ENCODE measurements around the gene HDAC4. TPM values are rescaled to one million over a fixed set of nuclear protein-coding genes. Genes with fewer than 3 reads are reported as not detected.

Gene HDAC4
- total and polyA plus RNA-seq, 9 of the 15 experiments (the other 6 are each of a cell fraction or from before 2014, with no cell fraction given), result 0.11 to 20.2 (median 4.0) TPM

- H3K27me3 ChIP-seq (ENCODE audit: control insufficient read depth in 2 of 2, insufficient read depth in 2 of 2, low read length in 2 of 2), result no peaks in the 10 kb centered on the region
- H3K36me3 ChIP-seq (ENCODE audit: control insufficient read depth, insufficient read depth, low read length), result no peaks in the 10 kb centered on the region
- ATAC-seq, result no peak
- no peaks in the 10 kb centered on the region for H4K20me1 ChIP-seq (replicated peaks; ENCODE audit: control insufficient read depth, insufficient read depth, low read length)
- no peak overlapping the region for H3K9ac ChIP-seq (ENCODE audit: insufficient read depth in 1 of 2, low read depth in 2 of 2, low read length in 2 of 2)
- intact Hi-C loops (cut with micrococcal nuclease), result no loop called here
- H3K9me3 ChIP-seq (replicated peaks; ENCODE audit: control insufficient read depth, insufficient read depth, low read depth, low read length), result no peaks in the 10 kb centered on the region
- no peak overlapping the region for H2AFZ ChIP-seq (ENCODE audit: low read depth, low read length)
- no peak overlapping the region for H3K4me3 ChIP-seq
- H3K4me2 ChIP-seq (ENCODE audit: insufficient read depth, low read length), result no peak overlapping the region
- H3K9me1 ChIP-seq (ENCODE audit: control insufficient read depth, insufficient read depth, low read length), result no peaks in the 10 kb centered on the region
- CTCF ChIA-PET (ENCODE audit: low intra/inter-chr PET ratio), result no interaction called here
- no peak for DNase-seq (ENCODE audit: extremely low read depth in 1 of 4, low spot score in 3 of 4)
- H3K79me2 ChIP-seq (ENCODE audit: control insufficient read depth, insufficient read depth, low read length), result no peaks in the 10 kb centered on the region
- no peak for FAIRE-seq
- no TSS peak for BruUV-seq (replicated peaks)
- no peak overlapping the region for H3K27ac ChIP-seq (ENCODE audit: extremely low read depth, low read depth, low read length)
- in situ Hi-C loops (cut with MboI), result no loop called here
- WGBS (ENCODE audit: insufficient coverage, low coverage, missing lambda C conversion rate), result 97% methylated on average over 15 of the region's 32 CpGs
- H3K4me1 ChIP-seq (replicated peaks in 1 of 2; ENCODE audit: control insufficient read depth in 2 of 2, insufficient read depth in 2 of 2, low read length in 2 of 2), result peaks cover 0 to 11% of the 10 kb centered on the region in 2 experiments; a peak in 2 of 5 replicates
- POLR2A ChIA-PET, result no interaction called here
- TF ChIP-seq, protein P1, sequence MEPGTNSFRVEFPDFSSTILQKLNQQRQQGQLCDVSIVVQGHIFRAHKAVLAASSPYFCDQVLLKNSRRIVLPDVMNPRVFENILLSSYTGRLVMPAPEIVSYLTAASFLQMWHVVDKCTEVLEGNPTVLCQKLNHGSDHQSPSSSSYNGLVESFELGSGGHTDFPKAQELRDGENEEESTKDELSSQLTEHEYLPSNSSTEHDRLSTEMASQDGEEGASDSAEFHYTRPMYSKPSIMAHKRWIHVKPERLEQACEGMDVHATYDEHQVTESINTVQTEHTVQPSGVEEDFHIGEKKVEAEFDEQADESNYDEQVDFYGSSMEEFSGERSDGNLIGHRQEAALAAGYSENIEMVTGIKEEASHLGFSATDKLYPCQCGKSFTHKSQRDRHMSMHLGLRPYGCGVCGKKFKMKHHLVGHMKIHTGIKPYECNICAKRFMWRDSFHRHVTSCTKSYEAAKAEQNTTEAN (CRISPR knock-in tag; IDR thresholded peaks at IDR 0.05), result no peak
- TF ChIP-seq BRD9 (IDR thresholded peaks at IDR 0.05; ENCODE audit: low read depth, partially characterized antibody) (no peak), SAFB (IDR thresholded peaks at IDR 0.05; ENCODE audit: borderline replicate concordance, low read depth, low read length) (no peak), RBM25 (IDR thresholded peaks at IDR 0.05; ENCODE audit: low read depth, low read length, severe bottlenecking) (no peak), ZNF184 (CRISPR knock-in tag; IDR thresholded peaks at IDR 0.05) (no peak), PREB (CRISPR knock-in tag; IDR thresholded peaks at IDR 0.05) (no peak), NFATC3 (IDR thresholded peaks at IDR 0.05) (no peak), SAP30 (IDR thresholded peaks at IDR 0.05; ENCODE audit: borderline replicate concordance, insufficient read depth, low read depth, low read length, poor library complexity, severe bottlenecking) (no peak), NR2C2 (CRISPR knock-in tag; IDR thresholded peaks at IDR 0.05) (no peak), NR2C2 (tag; IDR thresholded peaks at IDR 0.05) (no peak), HNRNPUL1 (IDR thresholded peaks at IDR 0.05; ENCODE audit: low read length) (no peak), ZNF785 (CRISPR knock-in tag; IDR thresholded peaks at IDR 0.05) (no peak), ZKSCAN3 (CRISPR knock-in tag; IDR thresholded peaks at IDR 0.05) (no peak), DACH1 (IDR thresholded peaks at IDR 0.05; ENCODE audit: partially characterized antibody) (no peak), SREBF1 (IDR thresholded peaks at IDR 0.05; ENCODE audit: borderline replicate concordance, low read depth, low read length) (no peak), SOX6 (IDR thresholded peaks at IDR 0.05) (no peak)
- TF ChIP-seq, protein P2, sequence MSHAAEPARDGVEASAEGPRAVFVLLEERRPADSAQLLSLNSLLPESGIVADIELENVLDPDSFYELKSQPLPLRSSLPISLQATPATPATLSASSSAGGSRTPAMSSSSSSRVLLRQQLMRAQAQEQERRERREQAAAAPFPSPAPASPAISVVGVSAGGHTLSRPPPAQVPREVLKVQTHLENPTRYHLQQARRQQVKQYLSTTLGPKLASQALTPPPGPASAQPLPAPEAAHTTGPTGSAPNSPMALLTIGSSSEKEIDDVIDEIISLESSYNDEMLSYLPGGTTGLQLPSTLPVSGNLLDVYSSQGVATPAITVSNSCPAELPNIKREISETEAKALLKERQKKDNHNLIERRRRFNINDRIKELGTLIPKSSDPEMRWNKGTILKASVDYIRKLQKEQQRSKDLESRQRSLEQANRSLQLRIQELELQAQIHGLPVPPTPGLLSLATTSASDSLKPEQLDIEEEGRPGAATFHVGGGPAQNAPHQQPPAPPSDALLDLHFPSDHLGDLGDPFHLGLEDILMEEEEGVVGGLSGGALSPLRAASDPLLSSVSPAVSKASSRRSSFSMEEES (CRISPR knock-in tag; IDR thresholded peaks at IDR 0.05), result no peak
- TF ChIP-seq, protein P3, sequence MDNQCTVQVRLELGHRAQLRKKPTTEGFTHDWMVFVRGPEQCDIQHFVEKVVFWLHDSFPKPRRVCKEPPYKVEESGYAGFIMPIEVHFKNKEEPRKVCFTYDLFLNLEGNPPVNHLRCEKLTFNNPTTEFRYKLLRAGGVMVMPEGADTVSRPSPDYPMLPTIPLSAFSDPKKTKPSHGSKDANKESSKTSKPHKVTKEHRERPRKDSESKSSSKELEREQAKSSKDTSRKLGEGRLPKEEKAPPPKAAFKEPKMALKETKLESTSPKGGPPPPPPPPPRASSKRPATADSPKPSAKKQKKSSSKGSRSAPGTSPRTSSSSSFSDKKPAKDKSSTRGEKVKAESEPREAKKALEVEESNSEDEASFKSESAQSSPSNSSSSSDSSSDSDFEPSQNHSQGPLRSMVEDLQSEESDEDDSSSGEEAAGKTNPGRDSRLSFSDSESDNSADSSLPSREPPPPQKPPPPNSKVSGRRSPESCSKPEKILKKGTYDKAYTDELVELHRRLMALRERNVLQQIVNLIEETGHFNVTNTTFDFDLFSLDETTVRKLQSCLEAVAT (IDR thresholded peaks at IDR 0.05), result no peak
Observed at GRCh38 chr2:239160226-239161143, 240.3 kb downstream of the HDAC4 start.
